ENCODE measurements around the gene TTC3. TPM values are rescaled to one million over a fixed set of nuclear protein-coding genes. Genes with fewer than 3 reads are reported as not detected.

The TTC3 gene
- total and polyA plus RNA-seq, 10 of the 15 experiments (the other 5 are each of a cell fraction or from before 2014, with no cell fraction given): 23.1 to 94.9 (median 72.7) TPM

- Histone ChIP-seq H3K9ac (ENCODE audit: control insufficient read depth, insufficient read depth, low read length) (no peak overlapping the region), H3K9me3 (replicated peaks; ENCODE audit: control insufficient read depth, insufficient read depth, low read length) (no peaks in the 10 kb centered on the region), H3K79me2 (ENCODE audit: control insufficient read depth, insufficient read depth, low read length) (no peaks in the 10 kb centered on the region; the same call in 1 of the 2 replicates), H3K36me3 (ENCODE audit: control insufficient read depth in 2 of 2, insufficient read depth in 2 of 2, low read length in 1 of 2) (peaks cover 4 to 10% of the 10 kb centered on the region in 2 experiments), H3K27ac (ENCODE audit: control insufficient read depth, insufficient read depth) (no peak overlapping the region), H3K4me3 (no peak overlapping the region), H3K4me2 (ENCODE audit: control insufficient read depth, insufficient read depth) (no peak overlapping the region), H3K27me3 (replicated peaks in 1 of 2; ENCODE audit: control insufficient read depth in 2 of 2, insufficient read depth in 2 of 2, low read length in 1 of 2) (no peaks in the 10 kb centered on the region), H2AFZ (ENCODE audit: control insufficient read depth, low read depth, low read length) (no peak overlapping the region), H3K4me1 (ENCODE audit: control insufficient read depth, insufficient read depth, low read length) (no peaks in the 10 kb centered on the region), H4K20me1 (ENCODE audit: control insufficient read depth, insufficient read depth) (no peaks in the 10 kb centered on the region)
- BruUV-seq (replicated peaks): no TSS peak
- DNase-seq (ENCODE audit: low read depth, low spot score) (no peak), FAIRE-seq (no peak), ATAC-seq (no peak)
- ChIA-PET POLR2A (no interaction called here), CTCF (no interaction called here), SMC1A (ENCODE audit: uncharacterized antibody, unreplicated experiment) (no interaction called here), RAD21 (ENCODE audit: unreplicated experiment) (no interaction called here)
- intact Hi-C loops (cut with micrococcal nuclease; ENCODE audit: unreplicated experiment): no loop called here
- no peak for TF ChIP-seq SKIL (IDR thresholded peaks at IDR 0.05; ENCODE audit: low read depth, poor library complexity, severe bottlenecking)
- TF ChIP-seq NFYB (IDR thresholded peaks at IDR 0.05; ENCODE audit: insufficient read depth, low read depth, low read length): no peak
- TF ChIP-seq BRCA1 (IDR thresholded peaks at IDR 0.05; ENCODE audit: low read depth, low read length): no peak
- no peak for TF ChIP-seq FOS (IDR thresholded peaks at IDR 0.05; ENCODE audit: borderline replicate concordance, extremely low read depth, insufficient read length)
- no peak for TF ChIP-seq PAX5 (IDR thresholded peaks at IDR 0.05; ENCODE audit: borderline replicate concordance, low read depth, low read length)
- TF ChIP-seq, protein P1, sequence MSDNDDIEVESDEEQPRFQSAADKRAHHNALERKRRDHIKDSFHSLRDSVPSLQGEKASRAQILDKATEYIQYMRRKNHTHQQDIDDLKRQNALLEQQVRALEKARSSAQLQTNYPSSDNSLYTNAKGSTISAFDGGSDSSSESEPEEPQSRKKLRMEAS (IDR thresholded peaks at IDR 0.05; ENCODE audit: low read depth, low read length): no peak
- no peak for TF ChIP-seq RB1 (IDR thresholded peaks at IDR 0.05; ENCODE audit: borderline replicate concordance)
- no peak for TF ChIP-seq SMAD1 (IDR thresholded peaks at IDR 0.05; ENCODE audit: low read depth, partially characterized antibody)
- TF ChIP-seq CBX5 (IDR thresholded peaks at IDR 0.05; ENCODE audit: low read depth): no peak
- TF ChIP-seq HDAC6 (IDR thresholded peaks at IDR 0.05; ENCODE audit: unreplicated experiment): no peak
- TF ChIP-seq, protein P2, sequence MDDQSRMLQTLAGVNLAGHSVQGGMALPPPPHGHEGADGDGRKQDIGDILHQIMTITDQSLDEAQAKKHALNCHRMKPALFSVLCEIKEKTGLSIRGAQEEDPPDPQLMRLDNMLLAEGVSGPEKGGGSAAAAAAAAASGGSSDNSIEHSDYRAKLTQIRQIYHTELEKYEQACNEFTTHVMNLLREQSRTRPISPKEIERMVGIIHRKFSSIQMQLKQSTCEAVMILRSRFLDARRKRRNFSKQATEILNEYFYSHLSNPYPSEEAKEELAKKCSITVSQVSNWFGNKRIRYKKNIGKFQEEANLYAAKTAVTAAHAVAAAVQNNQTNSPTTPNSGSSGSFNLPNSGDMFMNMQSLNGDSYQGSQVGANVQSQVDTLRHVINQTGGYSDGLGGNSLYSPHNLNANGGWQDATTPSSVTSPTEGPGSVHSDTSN (IDR thresholded peaks at IDR 0.05; ENCODE audit: insufficient replicate concordance, low read depth, low read length): no peak
- TF ChIP-seq NR2F1 (conservative IDR thresholded peaks at IDR 0.05): no peak
- TF ChIP-seq TCF12 (IDR thresholded peaks at IDR 0.05; ENCODE audit: low read depth, low read length): no peak
- TF ChIP-seq CREB1 (IDR thresholded peaks at IDR 0.05; ENCODE audit: low read depth): no peak
- TF ChIP-seq RAD21 (IDR thresholded peaks at IDR 0.05; ENCODE audit: insufficient read depth, low read depth, low read length): no peak
- no peak for TF ChIP-seq MLLT1 (IDR thresholded peaks at IDR 0.05)
- in situ Hi-C loops (cut with MboI): no loop called here
Observed at GRCh38 chr21:37093977-37094376, 20.9 kb downstream of the TTC3 start.

All from GM12878 (cell line).